HEK293 (cell line): ENCODE results near the gene FAM162B.

Experiments used
- CTCF ChIA-PET: fragments of 350-600 bp; formaldehyde crosslinking; extraction: SDS; loops from one replicate; lab custom pipeline; 2021; ENCODE audit warnings: antibody characterized with exemption; lab: Yijun Ruan, JAX
- POLR2A ChIA-PET: fragments of 300-600 bp; formaldehyde crosslinking; extraction: SDS; loops from one replicate; lab custom pipeline; 2020; ENCODE audit warnings: antibody characterized with exemption, inconsistent platforms; lab: Yijun Ruan, JAX
- H3K27ac ChIP-seq: fragments of 200-500 bp; sonication (Bioruptor generic); 2 replicates; pipeline ENCODE4 v1.5.1; 2014; ENCODE audit warnings: low read depth, low read length, control low read depth, inconsistent platforms; ENCODE audit errors: extremely low read depth
- H3K36me3 ChIP-seq, 2 experiments: fragments of 200-500 bp in 1 of 2; sonication (Bioruptor generic) in 1 of 2; 1 replicate in 1 of 2; 2 replicates in 1 of 2; pipeline ENCODE4 v1.5.1; 2014 to 2017; ENCODE audit warnings: inconsistent platforms in 2 of 2, low read length in 2 of 2; ENCODE audit not compliant: control insufficient read depth in 2 of 2, insufficient read depth in 1 of 2
- H3K4me1 ChIP-seq: fragments of 200-500 bp; sonication (Bioruptor generic); 2 replicates; pipeline ENCODE4 v1.5.1; 2014; ENCODE audit warnings: mild to moderate bottlenecking, low read length, inconsistent platforms; ENCODE audit not compliant: control insufficient read depth, insufficient read depth
- H3K4me3 ChIP-seq: 2 replicates; pipeline ENCODE4 v1.5.1; 2011; ENCODE audit warnings: low read depth, mild to moderate bottlenecking, control low read depth, low read length, moderate library complexity
- H3K9me3 ChIP-seq: fragments of 200-500 bp; sonication (Bioruptor generic); 2 replicates; pipeline ENCODE4 v1.5.1; 2014; ENCODE audit warnings: low read depth, low read length, inconsistent platforms; ENCODE audit not compliant: control insufficient read depth, insufficient read depth
- KLF10 ChIP-seq: fragments of 450-650 bp; IDR thresholded peaks from 2 replicates; pipeline ENCODE4 v1.5.1; 2018; ENCODE audit warnings: missing biosample characterization, mild to moderate bottlenecking, missing genetic modification characterization
- REPIN1 ChIP-seq: fragments of 450-650 bp; formaldehyde crosslinking; IDR thresholded peaks from 2 replicates; pipeline ENCODE4 v1.5.1; 2017; ENCODE audit warnings: missing biosample characterization, missing genetic modification characterization, low read depth
- SALL2 ChIP-seq: fragments of 450-650 bp; formaldehyde crosslinking; IDR thresholded peaks from 2 replicates; pipeline ENCODE4 v1.5.0; 2017; ENCODE audit warnings: missing biosample characterization, mild to moderate bottlenecking, missing genetic modification characterization, borderline replicate concordance
- ZBTB21 ChIP-seq: fragments of 450-650 bp; formaldehyde crosslinking; IDR thresholded peaks from 2 replicates; pipeline ENCODE4 v1.5.1; 2017; ENCODE audit warnings: missing biosample characterization, missing genetic modification characterization
- ZBTB48 ChIP-seq: fragments of 450-650 bp; formaldehyde crosslinking; IDR thresholded peaks from 2 replicates; pipeline ENCODE4 v1.5.1; 2016; ENCODE audit warnings: missing biosample characterization, missing genetic modification characterization
- ZNF169 ChIP-seq: fragments of 450-650 bp; formaldehyde crosslinking; IDR thresholded peaks from 2 replicates; pipeline ENCODE4 v1.5.1; 2016; ENCODE audit warnings: missing biosample characterization, missing genetic modification characterization
- ZNF202 ChIP-seq: fragments of 450-650 bp; formaldehyde crosslinking; IDR thresholded peaks from 2 replicates; pipeline ENCODE4 v1.5.1; 2016; ENCODE audit warnings: missing biosample characterization, missing genetic modification characterization, borderline replicate concordance
- ZNF223 ChIP-seq: fragments of 450-650 bp; formaldehyde crosslinking; IDR thresholded peaks from 2 replicates; pipeline ENCODE4 v1.5.1; 2016; ENCODE audit warnings: missing biosample characterization, missing genetic modification characterization
- ZNF239 ChIP-seq: fragments of 450-650 bp; formaldehyde crosslinking; IDR thresholded peaks from 2 replicates; pipeline ENCODE4 v1.5.1; 2016; ENCODE audit warnings: missing biosample characterization, missing genetic modification characterization
- ZNF341 ChIP-seq: fragments of 450-650 bp; formaldehyde crosslinking; IDR thresholded peaks from 2 replicates; pipeline ENCODE4; 2016; ENCODE audit warnings: low read depth, missing biosample characterization, missing genetic modification characterization
- ZNF423 ChIP-seq: fragments of 450-650 bp; formaldehyde crosslinking; IDR thresholded peaks from 2 replicates; pipeline ENCODE4 v1.5.1; 2016; ENCODE audit warnings: missing biosample characterization, missing genetic modification characterization
- ZNF548 ChIP-seq: fragments of 450-650 bp; formaldehyde crosslinking; IDR thresholded peaks from 2 replicates; pipeline ENCODE4 v1.5.1; 2016; ENCODE audit warnings: missing biosample characterization, missing genetic modification characterization
- ZNF560 ChIP-seq: fragments of 450-650 bp; formaldehyde crosslinking; IDR thresholded peaks from 2 replicates; pipeline ENCODE4 v1.5.1; 2017; ENCODE audit warnings: missing biosample characterization, missing genetic modification characterization, borderline replicate concordance
- ZNF664 ChIP-seq: fragments of 450-650 bp; formaldehyde crosslinking; IDR thresholded peaks from 2 replicates; pipeline ENCODE4 v1.5.1; 2016; ENCODE audit warnings: missing biosample characterization, missing genetic modification characterization
- ZNF670 ChIP-seq: fragments of 450-650 bp; formaldehyde crosslinking; IDR thresholded peaks from 2 replicates; pipeline ENCODE4 v1.5.1; 2016; ENCODE audit warnings: missing biosample characterization, missing genetic modification characterization, low read depth
- ZNF792 ChIP-seq: fragments of 450-650 bp; formaldehyde crosslinking; IDR thresholded peaks from 2 replicates; pipeline ENCODE4 v1.5.1; 2016; ENCODE audit warnings: missing biosample characterization, missing genetic modification characterization
- TF ChIP-seq, protein P1 (sequence below): fragments of 450-650 bp; formaldehyde crosslinking; IDR thresholded peaks from 2 replicates; pipeline ENCODE4 v1.5.1; 2016; ENCODE audit warnings: missing biosample characterization, missing genetic modification characterization
- TF ChIP-seq, protein P2 (sequence below): fragments of 450-650 bp; formaldehyde crosslinking; IDR thresholded peaks from 2 replicates; pipeline ENCODE4 v1.5.1; 2016; ENCODE audit warnings: missing biosample characterization, missing genetic modification characterization
- TF ChIP-seq, protein P3 (sequence below): fragments of 450-650 bp; IDR thresholded peaks from 2 replicates; pipeline ENCODE4 v1.5.1; 2018; ENCODE audit warnings: missing biosample characterization, missing genetic modification characterization
- TF ChIP-seq, protein P4 (sequence below): fragments of 450-650 bp; formaldehyde crosslinking; IDR thresholded peaks from 2 replicates; pipeline ENCODE4 v1.5.1; 2017; ENCODE audit warnings: missing biosample characterization, missing genetic modification characterization
- TF ChIP-seq, protein P5 (sequence below): fragments of 450-650 bp; formaldehyde crosslinking; IDR thresholded peaks from 2 replicates; pipeline ENCODE4 v1.5.1; 2016; ENCODE audit warnings: missing biosample characterization, missing genetic modification characterization
- TF ChIP-seq, protein P6 (sequence below): fragments of 450-650 bp; formaldehyde crosslinking; IDR thresholded peaks from 2 replicates; pipeline ENCODE4 v1.5.1; 2016; ENCODE audit warnings: missing biosample characterization, missing genetic modification characterization

The FAM162B gene

DNA sequence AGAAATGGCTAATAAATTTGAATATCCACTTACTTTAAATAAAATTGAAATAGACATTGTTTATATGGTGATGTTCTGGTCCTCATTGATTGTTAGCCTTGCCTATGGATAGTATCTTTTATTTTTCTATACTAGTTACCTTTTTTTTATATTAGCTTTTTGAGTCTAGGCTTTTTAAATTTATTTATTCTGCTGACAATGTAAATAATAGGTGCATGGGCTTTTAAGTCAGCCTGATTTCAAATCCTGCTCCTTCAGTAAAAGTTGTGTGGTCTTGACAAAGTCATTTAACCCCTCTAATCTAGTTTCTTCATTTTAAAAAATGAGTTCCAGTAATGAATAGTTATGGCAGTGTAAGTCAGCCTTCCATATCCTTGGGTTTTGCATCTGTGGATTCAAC, 38.6 kb downstream of the FAM162B start:
- CTCF ChIA-PET, result interaction anchor here (0.7 kb wide), 1 partner anchor 877 kb away, joined by 3 read pairs; no protein-coding TSS in a partner anchor
- Histone ChIP-seq H3K27ac (no peak overlapping the region), H3K4me3 (no peak overlapping the region), H3K9me3 (no peaks in the 10 kb centered on the region), H3K36me3 (peaks cover 44 to 75% of the 10 kb centered on the region in 2 experiments), H3K4me1 (no peaks in the 10 kb centered on the region)
- TF ChIP-seq, protein P1, sequence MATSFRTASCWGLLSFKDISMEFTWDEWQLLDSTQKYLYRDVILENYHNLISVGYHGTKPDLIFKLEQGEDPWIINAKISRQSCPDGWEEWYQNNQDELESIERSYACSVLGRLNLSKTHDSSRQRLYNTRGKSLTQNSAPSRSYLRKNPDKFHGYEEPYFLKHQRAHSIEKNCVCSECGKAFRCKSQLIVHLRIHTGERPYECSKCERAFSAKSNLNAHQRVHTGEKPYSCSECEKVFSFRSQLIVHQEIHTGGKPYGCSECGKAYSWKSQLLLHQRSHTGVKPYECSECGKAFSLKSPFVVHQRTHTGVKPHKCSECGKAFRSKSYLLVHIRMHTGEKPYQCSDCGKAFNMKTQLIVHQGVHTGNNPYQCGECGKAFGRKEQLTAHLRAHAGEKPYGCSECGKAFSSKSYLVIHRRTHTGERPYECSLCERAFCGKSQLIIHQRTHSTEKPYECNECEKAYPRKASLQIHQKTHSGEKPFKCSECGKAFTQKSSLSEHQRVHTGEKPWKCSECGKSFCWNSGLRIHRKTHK (tag by site-specific recombination), result no peak
- TF ChIP-seq ZNF670 (tag by site-specific recombination), result no peak
- TF ChIP-seq, protein P2, sequence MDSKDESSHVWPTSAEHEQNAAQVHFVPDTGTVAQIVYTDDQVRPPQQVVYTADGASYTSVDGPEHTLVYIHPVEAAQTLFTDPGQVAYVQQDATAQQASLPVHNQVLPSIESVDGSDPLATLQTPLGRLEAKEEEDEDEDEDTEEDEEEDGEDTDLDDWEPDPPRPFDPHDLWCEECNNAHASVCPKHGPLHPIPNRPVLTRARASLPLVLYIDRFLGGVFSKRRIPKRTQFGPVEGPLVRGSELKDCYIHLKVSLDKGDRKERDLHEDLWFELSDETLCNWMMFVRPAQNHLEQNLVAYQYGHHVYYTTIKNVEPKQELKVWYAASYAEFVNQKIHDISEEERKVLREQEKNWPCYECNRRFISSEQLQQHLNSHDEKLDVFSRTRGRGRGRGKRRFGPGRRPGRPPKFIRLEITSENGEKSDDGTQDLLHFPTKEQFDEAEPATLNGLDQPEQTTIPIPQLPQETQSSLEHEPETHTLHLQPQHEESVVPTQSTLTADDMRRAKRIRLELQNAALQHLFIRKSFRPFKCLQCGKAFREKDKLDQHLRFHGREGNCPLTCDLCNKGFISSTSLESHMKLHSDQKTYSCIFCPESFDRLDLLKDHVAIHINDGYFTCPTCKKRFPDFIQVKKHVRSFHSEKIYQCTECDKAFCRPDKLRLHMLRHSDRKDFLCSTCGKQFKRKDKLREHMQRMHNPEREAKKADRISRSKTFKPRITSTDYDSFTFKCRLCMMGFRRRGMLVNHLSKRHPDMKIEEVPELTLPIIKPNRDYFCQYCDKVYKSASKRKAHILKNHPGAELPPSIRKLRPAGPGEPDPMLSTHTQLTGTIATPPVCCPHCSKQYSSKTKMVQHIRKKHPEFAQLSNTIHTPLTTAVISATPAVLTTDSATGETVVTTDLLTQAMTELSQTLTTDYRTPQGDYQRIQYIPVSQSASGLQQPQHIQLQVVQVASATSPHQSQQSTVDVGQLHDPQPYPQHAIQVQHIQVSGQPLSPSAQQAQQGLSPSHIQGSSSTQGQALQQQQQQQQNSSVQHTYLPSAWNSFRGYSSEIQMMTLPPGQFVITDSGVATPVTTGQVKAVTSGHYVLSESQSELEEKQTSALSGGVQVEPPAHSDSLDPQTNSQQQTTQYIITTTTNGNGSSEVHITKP (tag by site-specific recombination), result no peak
- no peak for TF ChIP-seq ZNF548 (tag by site-specific recombination)
- no peak for TF ChIP-seq ZNF169 (tag by site-specific recombination)
- TF ChIP-seq ZNF239 (tag by site-specific recombination), result no peak
- TF ChIP-seq, protein P3, sequence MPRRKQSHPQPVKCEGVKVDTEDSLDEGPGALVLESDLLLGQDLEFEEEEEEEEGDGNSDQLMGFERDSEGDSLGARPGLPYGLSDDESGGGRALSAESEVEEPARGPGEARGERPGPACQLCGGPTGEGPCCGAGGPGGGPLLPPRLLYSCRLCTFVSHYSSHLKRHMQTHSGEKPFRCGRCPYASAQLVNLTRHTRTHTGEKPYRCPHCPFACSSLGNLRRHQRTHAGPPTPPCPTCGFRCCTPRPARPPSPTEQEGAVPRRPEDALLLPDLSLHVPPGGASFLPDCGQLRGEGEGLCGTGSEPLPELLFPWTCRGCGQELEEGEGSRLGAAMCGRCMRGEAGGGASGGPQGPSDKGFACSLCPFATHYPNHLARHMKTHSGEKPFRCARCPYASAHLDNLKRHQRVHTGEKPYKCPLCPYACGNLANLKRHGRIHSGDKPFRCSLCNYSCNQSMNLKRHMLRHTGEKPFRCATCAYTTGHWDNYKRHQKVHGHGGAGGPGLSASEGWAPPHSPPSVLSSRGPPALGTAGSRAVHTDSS (tag by site-specific recombination), result no peak
- TF ChIP-seq ZNF341 (tag by site-specific recombination), result no peak
- TF ChIP-seq ZBTB48 (tag by site-specific recombination), result no peak
- POLR2A ChIA-PET, result no interaction called here

DNA sequence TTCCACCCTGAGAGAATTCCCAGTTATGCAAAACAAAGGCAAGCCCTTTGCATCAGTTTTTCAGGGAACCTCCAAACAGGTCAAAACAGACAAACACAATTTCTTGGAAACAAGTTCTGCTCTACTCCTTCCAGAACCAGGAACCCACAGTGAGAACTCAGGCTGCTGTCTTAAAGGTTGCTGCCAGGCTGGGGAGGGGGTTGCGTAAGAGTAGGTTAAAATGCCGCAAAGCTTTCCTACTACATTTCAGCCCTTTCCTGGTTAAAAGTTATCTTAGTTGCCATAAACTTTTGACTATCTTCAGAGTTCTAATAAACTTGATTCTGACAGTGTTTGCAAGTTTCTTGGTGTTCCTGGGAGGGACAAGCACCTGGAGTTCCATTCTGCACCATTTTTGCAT, 50.8 kb downstream of the FAM162B start:
- TF ChIP-seq REPIN1 (tag by site-specific recombination) (no peak), SALL2 (no peak), KLF10 (no peak), ZNF560 (tag by site-specific recombination) (no peak), ZNF792 (tag by site-specific recombination) (no peak), ZNF202 (tag by site-specific recombination) (no peak)
- TF ChIP-seq, all 188 proteins: peak for 0
- ChIA-PET CTCF (interaction anchor here (0.5 to 1.1 kb wide), 2 partner anchors 14 to 28 kb away, joined by 3 to 4 read pairs; no protein-coding TSS in a partner anchor), POLR2A (no interaction called here)
- Histone ChIP-seq H3K36me3 (peaks cover 47 to 67% of the 10 kb centered on the region in 2 experiments), H3K27ac (no peak overlapping the region), H3K4me3 (no peak overlapping the region), H3K4me1 (no peaks in the 10 kb centered on the region), H3K9me3 (no peaks in the 10 kb centered on the region)

DNA sequence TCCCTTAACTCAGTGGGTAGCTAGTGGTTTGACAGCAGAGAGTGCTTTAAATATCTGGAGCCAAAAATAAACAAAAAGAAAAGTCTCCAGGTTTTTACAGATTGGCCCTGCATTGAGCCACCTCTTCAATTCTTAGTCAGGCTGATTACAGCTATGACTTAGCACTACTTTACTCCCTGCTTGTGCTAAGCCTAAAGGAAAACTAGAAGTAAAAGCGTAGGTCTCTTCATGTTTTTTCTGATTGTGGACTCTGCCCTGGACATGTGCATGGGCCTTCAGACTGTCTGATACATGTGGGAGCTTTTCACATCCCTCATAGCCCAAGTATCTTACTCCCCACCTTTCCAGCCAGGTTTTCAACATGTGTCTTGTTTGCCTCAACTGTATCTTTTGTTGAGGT, 51.2 kb downstream of the FAM162B start:
- Histone ChIP-seq H3K4me3 (no peak overlapping the region), H3K9me3 (no peaks in the 10 kb centered on the region), H3K36me3 (peaks cover 47 to 66% of the 10 kb centered on the region in 2 experiments), H3K4me1 (no peaks in the 10 kb centered on the region), H3K27ac (no peak overlapping the region)
- ChIA-PET CTCF (interaction anchor here (0.5 to 1.1 kb wide), 3 partner anchors 13 to 702 kb away, joined by 3 to 4 read pairs (median 3); no protein-coding TSS in a partner anchor), POLR2A (no interaction called here)
- TF ChIP-seq, protein P4, sequence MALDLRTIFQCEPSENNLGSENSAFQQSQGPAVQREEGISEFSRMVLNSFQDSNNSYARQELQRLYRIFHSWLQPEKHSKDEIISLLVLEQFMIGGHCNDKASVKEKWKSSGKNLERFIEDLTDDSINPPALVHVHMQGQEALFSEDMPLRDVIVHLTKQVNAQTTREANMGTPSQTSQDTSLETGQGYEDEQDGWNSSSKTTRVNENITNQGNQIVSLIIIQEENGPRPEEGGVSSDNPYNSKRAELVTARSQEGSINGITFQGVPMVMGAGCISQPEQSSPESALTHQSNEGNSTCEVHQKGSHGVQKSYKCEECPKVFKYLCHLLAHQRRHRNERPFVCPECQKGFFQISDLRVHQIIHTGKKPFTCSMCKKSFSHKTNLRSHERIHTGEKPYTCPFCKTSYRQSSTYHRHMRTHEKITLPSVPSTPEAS (tag by site-specific recombination), result no peak
- TF ChIP-seq, protein P5, sequence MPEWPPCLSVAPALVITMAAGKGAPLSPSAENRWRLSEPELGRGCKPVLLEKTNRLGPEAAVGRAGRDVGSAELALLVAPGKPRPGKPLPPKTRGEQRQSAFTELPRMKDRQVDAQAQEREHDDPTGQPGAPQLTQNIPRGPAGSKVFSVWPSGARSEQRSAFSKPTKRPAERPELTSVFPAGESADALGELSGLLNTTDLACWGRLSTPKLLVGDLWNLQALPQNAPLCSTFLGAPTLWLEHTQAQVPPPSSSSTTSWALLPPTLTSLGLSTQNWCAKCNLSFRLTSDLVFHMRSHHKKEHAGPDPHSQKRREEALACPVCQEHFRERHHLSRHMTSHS (tag by site-specific recombination), result no peak
- TF ChIP-seq, protein P6, sequence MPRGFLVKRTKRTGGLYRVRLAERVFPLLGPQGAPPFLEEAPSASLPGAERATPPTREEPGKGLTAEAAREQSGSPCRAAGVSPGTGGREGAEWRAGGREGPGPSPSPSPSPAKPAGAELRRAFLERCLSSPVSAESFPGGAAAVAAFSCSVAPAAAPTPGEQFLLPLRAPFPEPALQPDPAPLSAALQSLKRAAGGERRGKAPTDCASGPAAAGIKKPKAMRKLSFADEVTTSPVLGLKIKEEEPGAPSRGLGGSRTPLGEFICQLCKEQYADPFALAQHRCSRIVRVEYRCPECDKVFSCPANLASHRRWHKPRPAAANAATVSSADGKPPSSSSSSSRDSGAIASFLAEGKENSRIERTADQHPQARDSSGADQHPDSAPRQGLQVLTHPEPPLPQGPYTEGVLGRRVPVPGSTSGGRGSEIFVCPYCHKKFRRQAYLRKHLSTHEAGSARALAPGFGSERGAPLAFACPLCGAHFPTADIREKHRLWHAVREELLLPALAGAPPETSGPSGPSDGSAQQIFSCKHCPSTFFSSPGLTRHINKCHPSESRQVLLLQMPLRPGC, result no peak
- TF ChIP-seq ZBTB21 (tag by site-specific recombination) (no peak), ZNF423 (tag by site-specific recombination) (no peak), ZNF239 (tag by site-specific recombination) (no peak), ZNF223 (tag by site-specific recombination) (no peak), ZNF664 (tag by site-specific recombination) (no peak)
